Measurements from ENCODE around the gene SGMS1. TPM values are rescaled to one million over a fixed set of nuclear protein-coding genes. Genes with fewer than 3 reads are reported as not detected.
A peak's percentile ranks its signal among the peaks of the same experiment; 100 is the strongest.

Gene SGMS1
- total RNA-seq, 4 donors from 2014 or later, result 28.3 to 44.5 (median 41.7) TPM

GRCh38 chr10:50281210-50281966, 342.4 kb downstream of the SGMS1 start:
- no peak overlapping the region for H3K4me3 ChIP-seq
- WGBS, 2 donors (ENCODE audit: low coverage in 1 of 2), result 80 to 87% methylated on average over 8 of the region's 8 CpGs
- no peak for DNase-seq
- no peaks in the 10 kb centered on the region for H3K4me1 ChIP-seq
- H3K9me3 ChIP-seq, result no peaks in the 10 kb centered on the region
- no peak overlapping the region for H3K27ac ChIP-seq
- in situ Hi-C loops (cut with MboI; ENCODE audit: low pct_ligation_motif_present in 1 of 4, low pct_unique_long_range_greater_than_20kb in 1 of 4, low sequenced_read_pairs in 3 of 4) (no loop called here), intact Hi-C loops (cut with DNase I; ENCODE audit: low total_unique reads) (no loop called here)
- H3K27me3 ChIP-seq, result peaks cover 7% of the 10 kb centered on the region
- no peaks in the 10 kb centered on the region for H3K36me3 ChIP-seq
- TF ChIP-seq CTCF (IDR thresholded peaks at IDR 0.05), result no peak
- no peak for TF ChIP-seq POLR2A (IDR thresholded peaks at IDR 0.05)
- TF ChIP-seq POLR2AphosphoS5 (IDR thresholded peaks at IDR 0.05), result no peak
- no peak for TF ChIP-seq EP300 (IDR thresholded peaks at IDR 0.05; ENCODE audit: low read depth)

- Histone ChIP-seq H3K4me1 (no peaks in the 10 kb centered on the region), H3K27ac (no peak overlapping the region), H3K27me3 (peaks cover 7% of the 10 kb centered on the region), H3K36me3 (no peaks in the 10 kb centered on the region), H3K9me3 (no peaks in the 10 kb centered on the region), H3K4me3 (no peak overlapping the region)
- 42 to 59% methylated on average over 4 to 5 of the region's 5 CpGs for WGBS, 2 donors (ENCODE audit: low coverage in 1 of 2)
- TF ChIP-seq POLR2A (IDR thresholded peaks at IDR 0.05) (no peak), EP300 (IDR thresholded peaks at IDR 0.05; ENCODE audit: low read depth) (no peak), CTCF (IDR thresholded peaks at IDR 0.05) (no peak), POLR2AphosphoS5 (IDR thresholded peaks at IDR 0.05) (no peak)
- DNase-seq, result no peak
- intact Hi-C loops (cut with DNase I; ENCODE audit: low total_unique reads) (no loop called here), in situ Hi-C loops (cut with MboI; ENCODE audit: low pct_ligation_motif_present in 1 of 4, low pct_unique_long_range_greater_than_20kb in 1 of 4, low sequenced_read_pairs in 3 of 4) (no loop called here)
Measured at GRCh38 chr10:50280049-50280841, 343.5 kb downstream of the SGMS1 start.

GRCh38 chr10:50279489-50279888, 344.3 kb downstream of the SGMS1 start:
- in situ Hi-C loops (cut with MboI; ENCODE audit: low pct_ligation_motif_present in 1 of 4, low pct_unique_long_range_greater_than_20kb in 1 of 4, low sequenced_read_pairs in 3 of 4), result no loop called here
- WGBS, 2 donors (ENCODE audit: low coverage in 1 of 2), result 43 to 68% methylated on average over 1 to 5 of the region's 5 CpGs
- TF ChIP-seq CTCF (IDR thresholded peaks at IDR 0.05) (no peak), POLR2A (IDR thresholded peaks at IDR 0.05) (no peak), POLR2AphosphoS5 (IDR thresholded peaks at IDR 0.05) (no peak), EP300 (IDR thresholded peaks at IDR 0.05; ENCODE audit: low read depth) (no peak)

GRCh38 chr10:50275650-50276235, 348.0 kb downstream of the SGMS1 start:
- Histone ChIP-seq H3K4me3 (no peak overlapping the region), H3K4me1 (no peaks in the 10 kb centered on the region), H3K27me3 (no peaks in the 10 kb centered on the region), H3K9me3 (no peaks in the 10 kb centered on the region), H3K27ac (no peak overlapping the region), H3K36me3 (no peaks in the 10 kb centered on the region)
- intact Hi-C loops (cut with DNase I; ENCODE audit: low total_unique reads) (no loop called here), in situ Hi-C loops (cut with MboI; ENCODE audit: low pct_ligation_motif_present in 1 of 4, low pct_unique_long_range_greater_than_20kb in 1 of 4, low sequenced_read_pairs in 3 of 4) (no loop called here)
- 38 to 46% methylated on average over 2 to 3 of the region's 3 CpGs for WGBS, 2 donors (ENCODE audit: low coverage in 1 of 2)
- TF ChIP-seq EP300 (IDR thresholded peaks at IDR 0.05; ENCODE audit: low read depth) (no peak), CTCF (IDR thresholded peaks at IDR 0.05) (peak in 4 of 5 experiments; percentile 34 to 50 (median 42))
- DNase-seq, result peak; percentile 43

More at GRCh38 chr10:50279489-50279888, 344.3 kb downstream of the SGMS1 start:
- H3K4me1 ChIP-seq, result no peaks in the 10 kb centered on the region
- no peak for DNase-seq
- H3K4me3 ChIP-seq, result no peak overlapping the region
- H3K27me3 ChIP-seq, result peaks cover 7% of the 10 kb centered on the region
- no peaks in the 10 kb centered on the region for H3K36me3 ChIP-seq
- H3K9me3 ChIP-seq, result no peaks in the 10 kb centered on the region
- no peak overlapping the region for H3K27ac ChIP-seq
- intact Hi-C loops (cut with DNase I; ENCODE audit: low total_unique reads), result no loop called here

All from transverse colon (tissue), 4 donors.